MCF 10A (cell line): ENCODE measurements around the gene BLOC1S1. TPM values are rescaled to one million over a fixed set of nuclear protein-coding genes. Genes with fewer than 3 reads are reported as not detected.
A peak's percentile ranks its signal among the peaks of the same experiment; 100 is the strongest.

ENCODE experiments used
- BruUV-seq: library from RNA; stranded (reverse); fragments of 400-500 nt; replicated peaks from 2 replicates; lab custom pipeline; 2021; lab: Mats Ljungman, UMichigan
- CTCF ChIA-PET: fragments of 300-600 bp; sonication (Branson Sonifier 250); formaldehyde crosslinking; extraction: SDS; loops from one replicate; lab custom pipeline; 2021; ENCODE audit warnings: antibody characterized with exemption, inconsistent platforms; lab: Yijun Ruan, JAX
- POLR2A ChIA-PET: fragments of 300-600, 350-650 bp; sonication (Branson Sonifier 250); formaldehyde crosslinking; extraction: SDS; loops from one replicate; lab custom pipeline; 2020; ENCODE audit warnings: antibody characterized with exemption, inconsistent platforms; lab: Yijun Ruan, JAX
- DNase-seq: peaks from one replicate; pipeline ENCODE4 v3.0.0-alpha.2; 2018; ENCODE audit not compliant: unreplicated experiment
- H3K27ac Mint-ChIP-seq: one replicate; pipeline ENCODE4 v1.8.0; 2022; ENCODE audit warnings: mild to moderate bottlenecking, low read depth, mixed read lengths; ENCODE audit not compliant: unreplicated experiment
- H3K27me3 Mint-ChIP-seq: one replicate; pipeline ENCODE4 v1.8.0; 2022; ENCODE audit warnings: mixed read lengths; ENCODE audit not compliant: insufficient read depth, unreplicated experiment
- H3K36me3 Mint-ChIP-seq: one replicate; pipeline ENCODE4 v1.8.0; 2022; ENCODE audit warnings: mild to moderate bottlenecking, moderate library complexity, mixed read lengths; ENCODE audit not compliant: insufficient read depth, unreplicated experiment
- H3K4me1 Mint-ChIP-seq: one replicate; pipeline ENCODE4 v1.8.0; 2022; ENCODE audit warnings: mixed read lengths; ENCODE audit not compliant: insufficient read depth, unreplicated experiment
- H3K4me3 Mint-ChIP-seq: one replicate; pipeline ENCODE4 v1.8.0; 2022; ENCODE audit warnings: mild to moderate bottlenecking, moderate library complexity, mixed read lengths; ENCODE audit not compliant: unreplicated experiment
- H3K9me3 Mint-ChIP-seq: one replicate; pipeline ENCODE4 v1.8.0; 2022; ENCODE audit warnings: mixed read lengths; ENCODE audit not compliant: unreplicated experiment
- CTCF ChIP-seq: fragments of 200-600 bp; IDR thresholded peaks from one replicate; pipeline ENCODE4 v1.8.0; 2022; ENCODE audit warnings: antibody characterized with exemption, mild to moderate bottlenecking; ENCODE audit not compliant: unreplicated experiment
- intact Hi-C: fragments of 100-400 bp; cut with micrococcal nuclease; formaldehyde crosslinking; loops from 2 replicates; pipeline ENCODE4 v1.14.1; 2022
- total RNA-seq: library from RNA; stranded (reverse); gene quantifications from 2 replicates; pipeline ENCODE4 v1.2.3, GENCODE V29; 2022

The BLOC1S1 gene
- total RNA-seq, 1 experiment from 2014 or later: 75.8 TPM

- Mint-ChIP-seq H3K27ac (no peak overlapping the region), H3K36me3 (no peaks in the 10 kb centered on the region), H3K27me3 (peaks cover 17% of the 10 kb centered on the region), H3K9me3 (no peaks in the 10 kb centered on the region), H3K4me1 (peaks cover 41% of the 10 kb centered on the region), H3K4me3 (peak overlapping the region; percentile 74)
- BruUV-seq: no TSS peak
- no peak for TF ChIP-seq CTCF
- DNase-seq: no peak
- ChIA-PET CTCF (interaction anchor here (0.6 to 4.8 kb wide), 43 partner anchors 9 to 725 kb away, joined by 3 to 40 read pairs (median 6); partner anchors contain the start of genes CD63, DNAJC14, ORMDL2 and SARNP), POLR2A (interaction anchor here (0.7 to 3.5 kb wide), 20 partner anchors 9 to 424 kb away, joined by 3 to 41 read pairs (median 5); partner anchors contain the start of genes CD63, DGKA, DNAJC14 and MYL6)
- intact Hi-C loops: loop anchor here (1.0 to 10.0 kb wide), 7 partner anchors 58 to 552 kb away; partner anchors contain the start of genes NABP2, RNF41, RPS26 and ZC3H10
Measured at GRCh38 chr12:55739025-55739378, 23.2 kb downstream of the BLOC1S1 start.

GRCh38 chr12:55741931-55742680, 26.3 kb downstream of the BLOC1S1 start:
- Mint-ChIP-seq H3K36me3 (no peaks in the 10 kb centered on the region), H3K4me3 (peak overlapping the region; percentile 60), H3K27ac (no peak overlapping the region), H3K4me1 (peaks cover 43% of the 10 kb centered on the region), H3K27me3 (peaks cover 17% of the 10 kb centered on the region), H3K9me3 (no peaks in the 10 kb centered on the region)
- no TSS peak for BruUV-seq
- no peak for TF ChIP-seq CTCF
- POLR2A ChIA-PET: interaction anchor here (1.3 to 1.9 kb wide), 3 partner anchors 12 to 231 kb away, joined by 4 to 8 read pairs (median 4); partner anchors contain the start of genes CD63 and RAB5B
- DNase-seq: no peak
- intact Hi-C loops: no loop called here
- CTCF ChIA-PET: interaction anchor here (0.7 to 4.8 kb wide), 6 partner anchors 8 to 198 kb away, joined by 3 to 40 read pairs (median 5); partner anchors contain the start of gene CD63

GRCh38 chr12:55742719-55743405, 27.0 kb downstream of the BLOC1S1 start, which contains the start of gene GDF11:
TSS of gene GDF11 (plus strand) at chr12:55743122. CDS start at chr12:55743317, 195 bp downstream.
- Mint-ChIP-seq H3K27ac (no peak within 1 kb of the TSS), H3K4me3 (peak within 1 kb of the TSS; percentile 77), H3K9me3 (no peaks in the 10 kb centered on the region), H3K4me1 (peaks cover 36% of the 10 kb centered on the region), H3K36me3 (peaks cover 6% of the 10 kb centered on the region), H3K27me3 (peaks cover 17% of the 10 kb centered on the region)
- ChIA-PET CTCF (interaction anchor here (0.6 to 2.5 kb wide), 5 partner anchors 11 to 288 kb away, joined by 3 to 7 read pairs (median 5); no protein-coding TSS in a partner anchor), POLR2A (interaction anchor here (0.7 to 1.9 kb wide), 10 partner anchors 11 to 245 kb away, joined by 3 to 8 read pairs (median 4); partner anchors contain the start of genes CD63 and RAB5B)
- peak; percentile 66 for DNase-seq
- TF ChIP-seq CTCF: no peak
- intact Hi-C loops: no loop called here
- BruUV-seq: no TSS peak
